H1 (cell line): ENCODE results near the gene ERAS. TPM values are rescaled to one million over a fixed set of nuclear protein-coding genes. Genes with fewer than 3 reads are reported as not detected.
A peak's percentile ranks its signal among the peaks of the same experiment; 100 is the strongest.

Experiments
- CTCF ChIA-PET: fragments of 300-600 bp; sonication (Branson Sonifier 250); formaldehyde crosslinking; loops from one replicate; lab custom pipeline; 2021; ENCODE audit not compliant: partially characterized antibody; lab: Charles Lee
- POLR2A ChIA-PET: fragments of 300-600 bp; sonication (Branson Sonifier 250); formaldehyde crosslinking; loops from one replicate; lab custom pipeline; 2021; ENCODE audit warnings: inconsistent platforms; ENCODE audit not compliant: partially characterized antibody; lab: Charles Lee
- DNase-seq, 2 experiments: peaks; one replicate each; pipeline versions ENCODE4 v3.0.0 to v3.0.0-alpha.2; 2010 to 2022; ENCODE audit warnings: low spot score in 2 of 2, low read depth in 1 of 2, mixed read lengths in 1 of 2
- FAIRE-seq: peaks from 2 replicates; lab custom pipeline; 2011; peaks lifted over from hg19 to GRCh38; lab: Jason Lieb, UNC
- H2AFZ ChIP-seq: 2 replicates; pipeline ENCODE4 v1.8.1; 2012; ENCODE audit warnings: low read length, inconsistent platforms
- H2AK5ac ChIP-seq: 2 replicates; pipeline ENCODE4 v1.6.1; 2013; ENCODE audit warnings: low read depth, low read length
- H2BK120ac ChIP-seq: replicated peaks from 2 replicates; pipeline ENCODE3; 2013; ENCODE audit warnings: low read depth, low read length, inconsistent platforms
- H2BK12ac ChIP-seq: 2 replicates; pipeline ENCODE4 v1.6.1; 2013; ENCODE audit warnings: low read depth, low read length
- H2BK15ac ChIP-seq: 2 replicates; pipeline ENCODE4 v1.6.1; 2013; ENCODE audit warnings: low read length
- H2BK20ac ChIP-seq: 2 replicates; pipeline ENCODE4 v1.6.1; 2013; ENCODE audit warnings: low read length
- H2BK5ac ChIP-seq: 2 replicates; pipeline ENCODE4 v1.6.1; 2013; ENCODE audit warnings: low read depth, low read length
- H3K14ac ChIP-seq: 2 replicates; pipeline ENCODE4 v1.6.1; 2013; ENCODE audit warnings: inconsistent platforms; ENCODE audit not compliant: insufficient read length
- H3K18ac ChIP-seq: 2 replicates; pipeline ENCODE4 v1.6.1; 2013; ENCODE audit warnings: low read length; ENCODE audit errors: extremely low read depth
- H3K23ac ChIP-seq: 2 replicates; pipeline ENCODE4 v1.6.1; 2013; ENCODE audit warnings: inconsistent platforms; ENCODE audit not compliant: insufficient read length
- H3K23me2 ChIP-seq: 2 replicates; pipeline ENCODE4 v1.6.1; 2013; ENCODE audit warnings: low read depth, low read length
- H3K27ac ChIP-seq: 2 replicates; pipeline ENCODE4 v1.6.1; 2011; ENCODE audit warnings: low read depth, low read length, inconsistent platforms
- H3K27me3 ChIP-seq, 4 experiments: replicated peaks in 1 of 4; 1 replicate in 1 of 4; 2 replicates in 3 of 4; pipeline versions ENCODE4 v1.6.1 to v1.8.1; 2011 to 2013; ENCODE audit warnings: low read length in 3 of 4, mild to moderate bottlenecking in 3 of 4, inconsistent platforms in 2 of 4, mixed read lengths in 2 of 4, moderate library complexity in 1 of 4; ENCODE audit not compliant: control insufficient read depth in 3 of 4, insufficient read depth in 3 of 4; ENCODE audit errors: extremely low read depth in 1 of 4
- H3K36me3 ChIP-seq, 4 experiments: 2 replicates each; pipeline versions ENCODE4 v1.6.1 to v1.8.1; 2011 to 2013; ENCODE audit warnings: mild to moderate bottlenecking in 4 of 4, low read length in 3 of 4, moderate library complexity in 2 of 4, control low read depth in 1 of 4, inconsistent platforms in 1 of 4; ENCODE audit not compliant: insufficient read depth in 4 of 4, control insufficient read depth in 2 of 4
- H3K4ac ChIP-seq: replicated peaks from 2 replicates; pipeline ENCODE3; 2013; ENCODE audit warnings: low read length, low read depth, mixed read lengths, inconsistent platforms; ENCODE audit not compliant: insufficient read length
- H3K4me1 ChIP-seq, 4 experiments: replicated peaks in 1 of 4; 1 replicate in 1 of 4; 2 replicates in 3 of 4; pipeline versions ENCODE4 v1.6.1 to v1.8.1; 2011 to 2013; ENCODE audit warnings: low read length in 3 of 4, inconsistent platforms in 2 of 4, mixed read lengths in 1 of 4; ENCODE audit not compliant: insufficient read depth in 4 of 4, control insufficient read depth in 3 of 4
- H3K4me2 ChIP-seq, 2 experiments: 2 replicates each; pipeline versions ENCODE4 v1.6.1 to v1.8.1; 2011 to 2013; ENCODE audit warnings: low read depth in 2 of 2, low read length in 2 of 2, control low read depth in 1 of 2, inconsistent platforms in 1 of 2, mild to moderate bottlenecking in 1 of 2; ENCODE audit not compliant: insufficient read depth in 1 of 2
- H3K4me3 ChIP-seq, 4 experiments: fragments of 200-600, 300-600 bp in 1 of 4; sonication (generic), shearing (Covaris generic), sonication (Bioruptor Twin) in 1 of 4; 2 replicates each; pipeline versions ENCODE4 v1.5.1 to v1.8.1; 2011 to 2016; ENCODE audit warnings: low read length in 4 of 4, low read depth in 3 of 4, control low read depth in 2 of 4, inconsistent platforms in 2 of 4, mild to moderate bottlenecking in 2 of 4, mixed read lengths in 1 of 4, moderate library complexity in 1 of 4; ENCODE audit not compliant: insufficient read depth in 2 of 4; ENCODE audit errors: extremely low read depth in 1 of 4
- H3K56ac ChIP-seq: replicated peaks from 2 replicates; pipeline ENCODE3; 2013; ENCODE audit warnings: low read depth, mild to moderate bottlenecking, mixed read lengths, low read length, inconsistent platforms; ENCODE audit not compliant: insufficient read length
- H3K79me1 ChIP-seq: 2 replicates; pipeline ENCODE4 v1.6.1; 2013; ENCODE audit warnings: low read depth, low read length, control low read depth
- H3K79me2 ChIP-seq, 2 experiments: 2 replicates each; pipeline versions ENCODE4 v1.6.1 to v1.8.1; 2012 to 2013; ENCODE audit warnings: low read length in 2 of 2, mild to moderate bottlenecking in 2 of 2, inconsistent platforms in 1 of 2; ENCODE audit not compliant: insufficient read depth in 2 of 2, control insufficient read depth in 1 of 2
- H3K9ac ChIP-seq, 4 experiments: replicated peaks in 1 of 4; 1 replicate in 1 of 4; 2 replicates in 3 of 4; pipeline versions ENCODE4 v1.6.1 to v1.8.1; 2011 to 2013; ENCODE audit warnings: low read depth in 3 of 4, low read length in 3 of 4, control low read depth in 2 of 4, mild to moderate bottlenecking in 2 of 4, moderate library complexity in 2 of 4, inconsistent platforms in 1 of 4; ENCODE audit errors: extremely low read depth in 1 of 4
- H3K9me3 ChIP-seq, 2 experiments: 2 replicates each; pipeline versions ENCODE4 v1.6.1 to v1.8.1; 2012 to 2013; ENCODE audit warnings: mild to moderate bottlenecking in 2 of 2, moderate library complexity in 2 of 2, control low read depth in 1 of 2, inconsistent platforms in 1 of 2, low read depth in 1 of 2, low read length in 1 of 2, mixed read lengths in 1 of 2; ENCODE audit not compliant: insufficient read depth in 2 of 2
- H4K20me1 ChIP-seq, 2 experiments: replicated peaks in 1 of 2; 2 replicates each; pipeline versions ENCODE3 to v1.8.1; 2011 to 2013; ENCODE audit warnings: inconsistent platforms in 2 of 2, low read length in 2 of 2, mild to moderate bottlenecking in 1 of 2; ENCODE audit not compliant: insufficient read depth in 2 of 2, control insufficient read depth in 1 of 2
- H4K5ac ChIP-seq: 2 replicates; pipeline ENCODE4 v1.6.1; 2013; ENCODE audit warnings: low read length, low read depth, mixed read lengths, inconsistent platforms; ENCODE audit not compliant: insufficient read length
- H4K8ac ChIP-seq: 2 replicates; pipeline ENCODE4 v1.8.0; 2013; ENCODE audit warnings: mild to moderate bottlenecking, moderate library complexity, low read length, inconsistent platforms; ENCODE audit not compliant: insufficient read depth; ENCODE audit errors: extremely low read depth
- H4K91ac ChIP-seq: replicated peaks from 2 replicates; pipeline ENCODE3; 2013; ENCODE audit warnings: low read length, mixed read lengths, inconsistent platforms; ENCODE audit not compliant: insufficient read length
- EZH2 ChIP-seq: fragments of 200-600 bp; sonication (generic); IDR thresholded peaks from 2 replicates; pipeline ENCODE4 v1.7.1; 2012; ENCODE audit warnings: low read depth, mild to moderate bottlenecking, moderate library complexity, low read length, inconsistent platforms; ENCODE audit not compliant: severe bottlenecking
- KDM4A ChIP-seq: IDR thresholded peaks from one replicate; pipeline ENCODE4 v1.7.1; 2012; ENCODE audit warnings: low read depth, mild to moderate bottlenecking, moderate library complexity, low read length, inconsistent platforms; ENCODE audit not compliant: severe bottlenecking
- KDM5A ChIP-seq: fragments of 200-600 bp; IDR thresholded peaks from 2 replicates; pipeline ENCODE4 v1.7.1; 2012; ENCODE audit warnings: mild to moderate bottlenecking, low read length, inconsistent platforms, mixed read lengths
- PHF8 ChIP-seq: fragments of 200-600 bp; sonication (generic); conservative IDR thresholded peaks from 2 replicates; pipeline ENCODE4 v1.7.1; 2012; ENCODE audit warnings: low read depth, mild to moderate bottlenecking, inconsistent platforms, low read length, moderate library complexity
- SUZ12 ChIP-seq: fragments of 200-600 bp; sonication (generic); IDR thresholded peaks from 2 replicates; pipeline ENCODE4 v1.6.1; 2012; ENCODE audit warnings: mild to moderate bottlenecking, inconsistent platforms, low read length, moderate library complexity, mixed read lengths
- WGBS, 2 experiments: shearing (Covaris generic) in 1 of 2; methylation state at CpG; one replicate each; pipeline versions ENCODE4 v1.1.6 to v1.1.7; 2013 to 2015; ENCODE audit warnings: low lambda C conversion rate in 2 of 2, mixed read lengths in 2 of 2, inconsistent platforms in 1 of 2, low coverage in 1 of 2, missing lambda C conversion rate in 1 of 2; ENCODE audit not compliant: insufficient replicate concordance in 2 of 2, insufficient coverage in 1 of 2, insufficient read length in 1 of 2; ENCODE audit errors: extremely low coverage in 1 of 2, missing lambda C conversion rate in 1 of 2; 5-methylcytosine and 5-hydroxymethylcytosine counted together
- polyA plus RNA-seq, 7 experiments: library from polyadenylated mRNA; depleted of rRNA in 3 of 7; stranded (reverse) in 5 of 7; unstranded in 2 of 7; fragments of >200 nt in 5 of 7; fragments of 200-250 nt in 2 of 7; gene quantifications; 1 replicate in 5 of 7; 2 replicates in 1 of 7; 4 replicates in 1 of 7; pipeline versions ENCODE4 v1.2.1 to v1.2.3, GENCODE V29; 2011 to 2013; ENCODE audit warnings: missing spikeins in 2 of 7, mixed read lengths in 2 of 7
- total RNA-seq: library from RNA; stranded (reverse); fragmentation: NEBNext Ultra II Directional; extraction: Animal tissue kit (Norgen Biotek cat#: 25700); gene quantifications from 2 replicates; pipeline ENCODE4 v1.2.1, GENCODE V29; 2021

Gene ERAS
- total and polyA plus RNA-seq, 2 of the 8 experiments (the other 6 are each of a cell fraction or from before 2014, with no cell fraction given) = 0.70 TPM; not detected in 1

- no peak overlapping the region for H2BK5ac ChIP-seq
- no peak overlapping the region for H2BK15ac ChIP-seq
- peak overlapping the region; percentile 70; the same call in 1 of the 2 replicates for H2AFZ ChIP-seq
- H3K79me1 ChIP-seq = no peaks in the 10 kb centered on the region
- peaks cover 0 to 8% (median 4%) of the 10 kb centered on the region in 4 experiments; a peak in 5 of 7 replicates for H3K4me1 ChIP-seq
- H3K23me2 ChIP-seq = peaks cover 11% of the 10 kb centered on the region; the same call in 1 of the 2 replicates
- H3K36me3 ChIP-seq = peaks cover 0 to 3% (median 0%) of the 10 kb centered on the region in 4 experiments; a peak in 1 of 8 replicates
- H3K9me3 ChIP-seq = no peaks in the 10 kb centered on the region
- no peak overlapping the region for H3K56ac ChIP-seq
- no peak for DNase-seq
- H3K4me2 ChIP-seq = peak overlapping the region; percentile 75 to 85
- H3K79me2 ChIP-seq = no peaks in the 10 kb centered on the region
- ChIA-PET POLR2A (interaction anchor here (1.1 to 2.1 kb wide), 3 partner anchors 25 to 66 kb away, joined by 3 to 6 read pairs (median 5); partner anchors contain the start of genes PQBP1 and TIMM17B), CTCF (interaction anchor here (0.8 to 1.6 kb wide), 3 partner anchors 9 to 34 kb away, joined by 3 to 4 read pairs (median 4); no protein-coding TSS in a partner anchor)
- H3K18ac ChIP-seq = no peak overlapping the region; the same call in 1 of the 2 replicates
- no peak overlapping the region for H2AK5ac ChIP-seq
- peak overlapping the region; percentile 37 to 62 (median 42) for H3K4me3 ChIP-seq
- H3K27me3 ChIP-seq = peaks cover 21 to 67% (median 50%) of the 10 kb centered on the region in 4 experiments
- H3K14ac ChIP-seq = no peak overlapping the region
- H2BK12ac ChIP-seq = no peak overlapping the region
- H3K27ac ChIP-seq = no peak overlapping the region
- peaks cover 0 to 3% of the 10 kb centered on the region in 2 experiments for H4K20me1 ChIP-seq
- no peak for FAIRE-seq
- H3K4ac ChIP-seq = no peak overlapping the region
- H4K5ac ChIP-seq = no peak overlapping the region
- H3K9ac ChIP-seq = no peak overlapping the region
- no peak overlapping the region for H3K23ac ChIP-seq
- peak overlapping the region; percentile 51; the same call in 1 of the 2 replicates for H4K8ac ChIP-seq
- no peak overlapping the region for H2BK120ac ChIP-seq
- H4K91ac ChIP-seq = no peak overlapping the region
- peak; percentile 42 for TF ChIP-seq KDM4A
- peak; percentile 60 for TF ChIP-seq EZH2
- no peak for TF ChIP-seq KDM5A
- no peak for TF ChIP-seq PHF8
- peak; percentile 68; the same call in 1 of the 2 replicates for TF ChIP-seq SUZ12
- WGBS, 2 experiments = 3% methylated on average over 10 of the region's 58 CpGs; no CpG with 5 or more reads in 1 of the 2 experiments
- no peak overlapping the region for H2BK20ac ChIP-seq
Measured at GRCh38 chrX:48831136-48831908, 5.0 kb downstream of the ERAS start.
